ENCODE results near the gene NCOA5.

DNA sequence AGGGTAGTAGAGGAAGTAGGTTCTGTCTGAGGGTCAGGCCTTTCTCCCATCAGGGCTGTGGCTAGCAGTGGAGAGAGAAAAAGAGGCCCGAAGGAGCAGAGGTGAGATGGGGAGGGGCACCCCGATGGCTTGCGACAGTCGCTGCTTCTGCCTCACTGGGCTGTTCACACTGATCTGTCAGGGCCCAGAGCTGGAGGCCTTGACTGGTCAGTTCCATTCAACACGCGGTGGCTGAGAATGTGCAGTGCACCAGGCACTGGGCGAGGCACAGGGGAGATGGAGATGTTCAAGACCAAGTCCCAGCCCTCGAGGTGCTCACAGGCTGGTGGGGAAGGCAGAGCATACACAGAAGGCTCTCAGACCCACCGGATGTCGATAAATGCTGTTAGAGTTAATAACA lies 39.3 kb downstream of the NCOA5 start:
- TF ChIP-seq ZNF121 (CRISPR knock-in tag; IDR thresholded peaks at IDR 0.05) (no peak), ESRRA (CRISPR knock-in tag; IDR thresholded peaks at IDR 0.05; ENCODE audit: borderline replicate concordance) (no peak), RELA (CRISPR knock-in tag; IDR thresholded peaks at IDR 0.05; ENCODE audit: borderline replicate concordance) (no peak), NR2C2 (CRISPR knock-in tag; IDR thresholded peaks at IDR 0.05) (no peak), ZNF232 (CRISPR knock-in tag; IDR thresholded peaks at IDR 0.05) (no peak), CREB1 (CRISPR knock-in tag; IDR thresholded peaks at IDR 0.05) (no peak), ZNF138 (CRISPR knock-in tag; conservative IDR thresholded peaks at IDR 0.05) (no peak), GRHL2 (CRISPR knock-in tag; IDR thresholded peaks at IDR 0.05; ENCODE audit: insufficient replicate concordance, severe bottlenecking) (no peak)
- TF ChIP-seq, protein P1, sequence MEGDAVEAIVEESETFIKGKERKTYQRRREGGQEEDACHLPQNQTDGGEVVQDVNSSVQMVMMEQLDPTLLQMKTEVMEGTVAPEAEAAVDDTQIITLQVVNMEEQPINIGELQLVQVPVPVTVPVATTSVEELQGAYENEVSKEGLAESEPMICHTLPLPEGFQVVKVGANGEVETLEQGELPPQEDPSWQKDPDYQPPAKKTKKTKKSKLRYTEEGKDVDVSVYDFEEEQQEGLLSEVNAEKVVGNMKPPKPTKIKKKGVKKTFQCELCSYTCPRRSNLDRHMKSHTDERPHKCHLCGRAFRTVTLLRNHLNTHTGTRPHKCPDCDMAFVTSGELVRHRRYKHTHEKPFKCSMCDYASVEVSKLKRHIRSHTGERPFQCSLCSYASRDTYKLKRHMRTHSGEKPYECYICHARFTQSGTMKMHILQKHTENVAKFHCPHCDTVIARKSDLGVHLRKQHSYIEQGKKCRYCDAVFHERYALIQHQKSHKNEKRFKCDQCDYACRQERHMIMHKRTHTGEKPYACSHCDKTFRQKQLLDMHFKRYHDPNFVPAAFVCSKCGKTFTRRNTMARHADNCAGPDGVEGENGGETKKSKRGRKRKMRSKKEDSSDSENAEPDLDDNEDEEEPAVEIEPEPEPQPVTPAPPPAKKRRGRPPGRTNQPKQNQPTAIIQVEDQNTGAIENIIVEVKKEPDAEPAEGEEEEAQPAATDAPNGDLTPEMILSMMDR (IDR thresholded peaks at IDR 0.05) = no peak
- TF ChIP-seq, protein P2, sequence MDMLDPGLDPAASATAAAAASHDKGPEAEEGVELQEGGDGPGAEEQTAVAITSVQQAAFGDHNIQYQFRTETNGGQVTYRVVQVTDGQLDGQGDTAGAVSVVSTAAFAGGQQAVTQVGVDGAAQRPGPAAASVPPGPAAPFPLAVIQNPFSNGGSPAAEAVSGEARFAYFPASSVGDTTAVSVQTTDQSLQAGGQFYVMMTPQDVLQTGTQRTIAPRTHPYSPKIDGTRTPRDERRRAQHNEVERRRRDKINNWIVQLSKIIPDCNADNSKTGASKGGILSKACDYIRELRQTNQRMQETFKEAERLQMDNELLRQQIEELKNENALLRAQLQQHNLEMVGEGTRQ (CRISPR knock-in tag; IDR thresholded peaks at IDR 0.05) = no peak
- TF ChIP-seq, protein P3, sequence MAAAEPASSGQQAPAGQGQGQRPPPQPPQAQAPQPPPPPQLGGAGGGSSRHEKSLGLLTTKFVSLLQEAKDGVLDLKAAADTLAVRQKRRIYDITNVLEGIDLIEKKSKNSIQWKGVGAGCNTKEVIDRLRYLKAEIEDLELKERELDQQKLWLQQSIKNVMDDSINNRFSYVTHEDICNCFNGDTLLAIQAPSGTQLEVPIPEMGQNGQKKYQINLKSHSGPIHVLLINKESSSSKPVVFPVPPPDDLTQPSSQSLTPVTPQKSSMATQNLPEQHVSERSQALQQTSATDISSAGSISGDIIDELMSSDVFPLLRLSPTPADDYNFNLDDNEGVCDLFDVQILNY (CRISPR knock-in tag; IDR thresholded peaks at IDR 0.05) = no peak
- TF ChIP-seq, protein P4, sequence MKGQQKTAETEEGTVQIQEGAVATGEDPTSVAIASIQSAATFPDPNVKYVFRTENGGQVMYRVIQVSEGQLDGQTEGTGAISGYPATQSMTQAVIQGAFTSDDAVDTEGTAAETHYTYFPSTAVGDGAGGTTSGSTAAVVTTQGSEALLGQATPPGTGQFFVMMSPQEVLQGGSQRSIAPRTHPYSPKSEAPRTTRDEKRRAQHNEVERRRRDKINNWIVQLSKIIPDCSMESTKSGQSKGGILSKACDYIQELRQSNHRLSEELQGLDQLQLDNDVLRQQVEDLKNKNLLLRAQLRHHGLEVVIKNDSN (CRISPR knock-in tag; IDR thresholded peaks at IDR 0.05) = no peak
- TF ChIP-seq, protein P5, sequence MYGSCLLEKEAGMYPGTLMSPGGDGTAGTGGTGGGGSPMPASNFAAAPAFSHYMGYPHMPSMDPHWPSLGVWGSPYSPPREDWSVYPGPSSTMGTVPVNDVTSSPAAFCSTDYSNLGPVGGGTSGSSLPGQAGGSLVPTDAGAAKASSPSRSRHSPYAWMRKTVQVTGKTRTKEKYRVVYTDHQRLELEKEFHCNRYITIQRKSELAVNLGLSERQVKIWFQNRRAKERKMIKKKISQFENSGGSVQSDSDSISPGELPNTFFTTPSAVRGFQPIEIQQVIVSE (CRISPR knock-in tag; IDR thresholded peaks at IDR 0.05; ENCODE audit: borderline replicate concordance) = no peak
- TF ChIP-seq, protein P6, sequence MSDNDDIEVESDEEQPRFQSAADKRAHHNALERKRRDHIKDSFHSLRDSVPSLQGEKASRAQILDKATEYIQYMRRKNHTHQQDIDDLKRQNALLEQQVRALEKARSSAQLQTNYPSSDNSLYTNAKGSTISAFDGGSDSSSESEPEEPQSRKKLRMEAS (CRISPR knock-in tag; IDR thresholded peaks at IDR 0.05) = no peak
